Measurements from ENCODE around the gene GATA3. TPM values are rescaled to one million over a fixed set of nuclear protein-coding genes. Genes with fewer than 3 reads are reported as not detected.
A peak's percentile ranks its signal among the peaks of the same experiment; 100 is the strongest.

GATA3 gene
- total RNA-seq, 1 donor from 2014 or later, result 3.2 TPM

- ATAC-seq (no peak), DNase-seq (no peak)
- H3K9me3 ChIP-seq, result no peaks in the 10 kb centered on the region
- H3K36me3 ChIP-seq, result no peaks in the 10 kb centered on the region
- TF ChIP-seq CTCF (IDR thresholded peaks at IDR 0.05), result no peak
- no peak overlapping the region for H3K27ac ChIP-seq
- no peak overlapping the region for H3K4me3 ChIP-seq
- intact Hi-C loops (cut with DNase I), result no loop called here
- H3K4me1 ChIP-seq, result no peaks in the 10 kb centered on the region
- no peaks in the 10 kb centered on the region for H3K27me3 ChIP-seq
Observed at GRCh38 chr10:8112230-8112905, 57.9 kb downstream of the GATA3 start.

GRCh38 chr10:8112942-8113442 lies 58.5 kb downstream of the GATA3 start:
- Histone ChIP-seq H3K27me3 (no peaks in the 10 kb centered on the region), H3K4me3 (no peak overlapping the region), H3K27ac (no peak overlapping the region), H3K4me1 (no peaks in the 10 kb centered on the region), H3K9me3 (no peaks in the 10 kb centered on the region), H3K36me3 (no peaks in the 10 kb centered on the region)
- intact Hi-C loops (cut with DNase I), result no loop called here
- DNase-seq, result no peak
- TF ChIP-seq CTCF (IDR thresholded peaks at IDR 0.05), result no peak
- peak; percentile 29 for ATAC-seq

GRCh38 chr10:8113616-8114015 lies 59.1 kb downstream of the GATA3 start:
- no peaks in the 10 kb centered on the region for H3K4me1 ChIP-seq
- H3K9me3 ChIP-seq, result no peaks in the 10 kb centered on the region
- H3K27ac ChIP-seq, result no peak overlapping the region
- intact Hi-C loops (cut with DNase I), result no loop called here
- H3K27me3 ChIP-seq, result no peaks in the 10 kb centered on the region
- ATAC-seq, result no peak
- no peak overlapping the region for H3K4me3 ChIP-seq
- no peak for DNase-seq
- no peaks in the 10 kb centered on the region for H3K36me3 ChIP-seq
- TF ChIP-seq CTCF (IDR thresholded peaks at IDR 0.05), result no peak

- intact Hi-C loops (cut with DNase I), result no loop called here
- Histone ChIP-seq H3K9me3 (no peaks in the 10 kb centered on the region), H3K4me1 (no peaks in the 10 kb centered on the region), H3K4me3 (no peak overlapping the region), H3K36me3 (no peaks in the 10 kb centered on the region), H3K27ac (no peak overlapping the region), H3K27me3 (no peaks in the 10 kb centered on the region)
- ATAC-seq (no peak), DNase-seq (no peak)
- TF ChIP-seq CTCF (IDR thresholded peaks at IDR 0.05), result no peak
Observed at GRCh38 chr10:8114741-8115617, 60.5 kb downstream of the GATA3 start.

- H3K27me3 ChIP-seq, result no peaks in the 10 kb centered on the region
- intact Hi-C loops (cut with DNase I), result no loop called here
- no peaks in the 10 kb centered on the region for H3K9me3 ChIP-seq
- no peak overlapping the region for H3K27ac ChIP-seq
- no peaks in the 10 kb centered on the region for H3K36me3 ChIP-seq
- ATAC-seq (no peak), DNase-seq (no peak)
- TF ChIP-seq CTCF (IDR thresholded peaks at IDR 0.05), result no peak
- no peak overlapping the region for H3K4me3 ChIP-seq
- H3K4me1 ChIP-seq, result no peaks in the 10 kb centered on the region
Observed at GRCh38 chr10:8115618-8115980, 61.1 kb downstream of the GATA3 start.
